Activated CD8-positive, alpha-beta memory T cell treated with anti-CD3 and anti-CD28 coated beads for 36 hours (primary cell): ENCODE measurements around the gene MRPL2. TPM values are rescaled to one million over a fixed set of nuclear protein-coding genes. Genes with fewer than 3 reads are reported as not detected.

ENCODE experiments used
- CTCF ChIA-PET: fragments of 350-600 bp; sonication (Branson Sonifier 250); formaldehyde crosslinking; loops from one replicate; lab custom pipeline; 2021; ENCODE audit warnings: antibody characterized with exemption; lab: Charles Lee
- POLR2A ChIA-PET: fragments of 350-600 bp; sonication (Branson Sonifier 250); formaldehyde crosslinking; loops from one replicate; lab custom pipeline; 2021; ENCODE audit warnings: antibody characterized with exemption; lab: Charles Lee
- total RNA-seq, 2 experiments: library from RNA; stranded (reverse); gene quantifications; one replicate each; pipeline ENCODE4 v1.2.3, GENCODE V29; 2021

MRPL2 gene
- total RNA-seq, 2 experiments from 2014 or later: 97.2 to 108 TPM

- CTCF ChIA-PET: interaction anchor here (0.6 to 1.7 kb wide), 3 partner anchors 19 to 130 kb away, joined by 3 to 6 read pairs (median 5); no protein-coding TSS in a partner anchor
- POLR2A ChIA-PET: interaction anchor here (0.5 to 4.1 kb wide), 12 partner anchors 9 to 200 kb away, joined by 3 to 13 read pairs (median 4); partner anchors contain the start of genes CNPY3, CUL7, MRPL2 and PEX6
Observed at GRCh38 chr6:43013097-43013842, 46.0 kb downstream of the MRPL2 start.

- ChIA-PET CTCF (no interaction called here), POLR2A (interaction anchor here (0.5 to 4.1 kb wide), 5 partner anchors 9 to 42 kb away, joined by 3 to 13 read pairs (median 8); partner anchors contain the start of genes PEX6 and PPP2R5D)
Observed at GRCh38 chr6:43012364-43012763, 46.9 kb downstream of the MRPL2 start.

- CTCF ChIA-PET: interaction anchor here (1.5 kb wide), 1 partner anchor 133 kb away, joined by 5 read pairs; no protein-coding TSS in a partner anchor
- POLR2A ChIA-PET: no interaction called here
Observed at GRCh38 chr6:43011207-43011606, 48.0 kb downstream of the MRPL2 start.

- ChIA-PET POLR2A (no interaction called here), CTCF (interaction anchor here (1.0 kb wide), 1 partner anchor 17 kb away, joined by 4 read pairs; no protein-coding TSS in a partner anchor)
Observed at GRCh38 chr6:43009124-43009523, 50.1 kb downstream of the MRPL2 start.

DNA sequence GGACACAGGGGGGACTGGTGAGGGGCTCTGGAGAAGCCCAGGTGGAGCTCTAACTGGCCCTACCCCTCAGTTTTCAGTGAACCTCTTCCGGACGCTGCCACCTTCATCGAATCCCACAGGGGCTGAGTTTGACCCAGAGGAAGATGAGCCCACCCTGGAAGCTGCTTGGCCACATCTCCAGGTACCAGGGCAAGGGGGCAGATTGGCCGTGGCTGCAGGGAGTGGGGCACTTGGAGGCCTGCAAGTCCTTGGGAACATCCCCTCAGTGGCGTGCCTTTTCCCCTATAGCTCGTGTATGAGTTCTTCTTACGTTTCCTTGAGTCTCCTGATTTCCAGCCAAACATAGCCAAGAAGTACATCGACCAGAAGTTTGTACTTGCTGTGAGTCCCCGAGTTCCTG, 52.1 kb downstream of the MRPL2 start:
- POLR2A ChIA-PET: interaction anchor here (0.8 kb wide), 1 partner anchor 17 kb away, joined by 4 read pairs; no protein-coding TSS in a partner anchor
- CTCF ChIA-PET: no interaction called here

DNA sequence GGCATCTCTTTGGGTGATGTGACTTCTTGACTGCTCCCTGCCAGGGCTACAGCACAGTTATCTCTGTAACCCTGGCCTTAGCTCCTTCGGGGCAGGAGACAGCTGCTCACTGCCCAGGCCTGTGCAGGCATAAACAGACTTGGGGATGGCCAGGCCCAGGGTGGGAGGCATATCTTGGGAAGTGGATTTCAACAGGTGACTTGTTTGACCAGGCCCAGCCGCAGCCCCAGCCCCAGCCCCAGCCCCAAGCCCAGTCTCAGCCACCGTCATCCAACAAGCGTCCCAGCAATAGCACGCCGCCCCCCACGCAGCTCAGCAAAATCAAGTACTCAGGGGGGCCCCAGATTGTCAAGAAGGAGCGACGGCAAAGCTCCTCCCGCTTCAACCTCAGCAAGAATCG, 53.0 kb downstream of the MRPL2 start:
- CTCF ChIA-PET: no interaction called here
- POLR2A ChIA-PET: interaction anchor here (1.3 kb wide), 1 partner anchor 23 kb away, joined by 3 read pairs; no protein-coding TSS in a partner anchor

DNA sequence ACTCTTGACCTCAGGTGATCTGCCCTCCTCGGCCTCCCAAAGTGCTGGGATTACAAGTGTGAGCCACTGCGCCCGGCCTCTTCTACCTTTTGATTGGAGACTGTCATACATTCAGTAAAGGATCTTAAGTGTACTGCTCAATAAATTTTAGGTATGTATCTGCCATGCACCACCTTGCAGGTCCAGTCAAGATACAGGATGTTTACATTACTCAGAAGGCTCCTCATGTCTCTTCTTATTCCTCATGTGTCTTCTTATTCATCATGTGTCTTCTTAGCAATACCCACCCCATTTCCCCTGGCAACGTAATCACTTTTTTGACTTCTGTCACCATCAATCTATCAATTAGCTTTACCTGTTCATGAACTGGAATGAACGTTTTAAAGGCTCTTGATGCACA, 53.4 kb downstream of the MRPL2 start:
- POLR2A ChIA-PET: interaction anchor here (1.3 kb wide), 1 partner anchor 23 kb away, joined by 3 read pairs; no protein-coding TSS in a partner anchor

More for the DNA sequence above, 53.4 kb downstream of the MRPL2 start:
- CTCF ChIA-PET: no interaction called here

Other genes starting within 250 kb of the MRPL2 start
- 100 to 1,000 TPM; 205 to 206 TPM for gene RPL7L1, start 179.8 kb downstream of the MRPL2 start, total RNA-seq
- gene PTCRA, start 143.4 kb downstream of the MRPL2 start, total RNA-seq: not detected
- gene CNPY3, start 130.0 kb downstream of the MRPL2 start, total RNA-seq: 10 to 100 TPM; 48.8 to 50.2 TPM
- under 1 TPM; 0.23 to 0.59 TPM for gene GNMT, start 98.7 kb downstream of the MRPL2 start, total RNA-seq
- gene PEX6, start 80.3 kb downstream of the MRPL2 start, total RNA-seq: 10 to 100 TPM; 18.9 to 19.4 TPM
- 10 to 100 TPM; 50.3 to 52.1 TPM for gene PPP2R5D, start 74.9 kb downstream of the MRPL2 start, total RNA-seq
- gene MEA1, start 45.5 kb downstream of the MRPL2 start, total RNA-seq: 100 to 1,000 TPM; 105 to 109 TPM
- gene KLHDC3, start 45.2 kb downstream of the MRPL2 start, total RNA-seq: 10 to 100 TPM; 71.1 to 71.4 TPM
- gene RRP36, start 37.8 kb downstream of the MRPL2 start, total RNA-seq: 100 to 1,000 TPM; 101 to 103 TPM
- gene CUL7, start 5.6 kb downstream of the MRPL2 start, total RNA-seq: 10 to 100 TPM; 11.6 to 11.7 TPM
- 1 to 10 TPM; 7.4 to 8.2 TPM for gene KLC4, start 197 bp upstream of the MRPL2 start, total RNA-seq
- 1 to 10 TPM; 1.2 to 1.6 TPM for gene PTK7, start 16.9 kb upstream of the MRPL2 start, total RNA-seq
- 10 to 100 TPM; 52.0 to 54.2 TPM for gene SRF, start 111.8 kb upstream of the MRPL2 start, total RNA-seq
- gene CUL9, start 122.8 kb upstream of the MRPL2 start, total RNA-seq: 10 to 100 TPM; 32.9 to 34.9 TPM
- gene DNPH1, start 170.0 kb upstream of the MRPL2 start, total RNA-seq: 10 to 100 TPM; 66.1 to 68.2 TPM
- gene TTBK1, start 184.0 kb upstream of the MRPL2 start, total RNA-seq: under 1 TPM; 0.65 to 0.67 TPM
- not detected for gene SLC22A7, start 238.8 kb upstream of the MRPL2 start, total RNA-seq
- 1 to 10 TPM in 1 of 2 experiments, under 1 TPM in 1; 0.88 to 1.2 TPM for gene CRIP3, start 249.4 kb upstream of the MRPL2 start, total RNA-seq